Prostate gland (tissue), 2 donors: ENCODE results near the gene TAS1R3. TPM values are rescaled to one million over a fixed set of nuclear protein-coding genes. Genes with fewer than 3 reads are reported as not detected.
"Not testable (repeated sequence)": the region's sequence is repeated elsewhere in the genome, so short reads cannot be mapped to it uniquely, and the experiment has no call there.

Experiments
- DNase-seq: peaks from one replicate; pipeline ENCODE4 v3.0.0-alpha.2; 2019; ENCODE audit warnings: low spot score
- H3K27ac ChIP-seq, 2 donors: fragments of 200-600 bp; sonication (generic); 2 replicates each; pipeline ENCODE4 v1.5.1; 2017 to 2019
- H3K27me3 ChIP-seq: fragments of 200-600 bp; sonication (generic); replicated peaks from 2 replicates; pipeline ENCODE4 v1.5.1; 2019; ENCODE audit not compliant: insufficient read depth
- H3K36me3 ChIP-seq, 2 donors: fragments of 200-600 bp; sonication (generic); 1 replicate in 1 of 2; 2 replicates in 1 of 2; pipeline versions ENCODE4 v1.5.1 to v1.8.1; 2017 to 2019
- H3K4me1 ChIP-seq: fragments of 200-600 bp; sonication (generic); replicated peaks from 2 replicates; pipeline ENCODE4 v1.5.1; 2019
- H3K4me3 ChIP-seq, 2 donors: fragments of 200-600 bp; sonication (generic); 2 replicates each; pipeline ENCODE4 v1.5.1; 2017 to 2019
- H3K9me3 ChIP-seq: fragments of 200-600 bp; sonication (generic); 2 replicates; pipeline ENCODE4 v1.5.1; 2017
- POLR2A ChIP-seq: fragments of 450-650 bp; IDR thresholded peaks from one replicate; pipeline ENCODE4 v1.6.1; 2016; ENCODE audit warnings: antibody characterized with exemption, mild to moderate bottlenecking
- POLR2AphosphoS5 ChIP-seq: sonication (generic); formaldehyde crosslinking; IDR thresholded peaks from one replicate; pipeline ENCODE4 v1.6.1; 2017; ENCODE audit warnings: antibody characterized with exemption
- WGBS: methylation state at CpG from one replicate; pipeline ENCODE4 v1.1.5; 2018; 5-methylcytosine and 5-hydroxymethylcytosine counted together
- intact Hi-C: fragments of 100-400 bp; cut with DNase I; formaldehyde crosslinking; loops from one replicate; pipeline ENCODE4 v1.14.2; 2022
- total RNA-seq, 2 donors: library from RNA; depleted of rRNA; stranded (reverse); fragments of >200 nt; gene quantifications; one replicate each; pipeline ENCODE4 v1.1.0, GENCODE V29; 2016
- TF ChIP-seq, protein P1 (sequence below), 4 experiments: fragments of 200-600 bp in 2 of 4; fragments of 450-650 bp in 2 of 4; sonication (generic) in 2 of 4; IDR thresholded peaks; 1 replicate in 3 of 4; 2 replicates in 1 of 4; pipeline ENCODE4 v1.5.1; 2016 to 2019; ENCODE audit warnings: antibody characterized with exemption in 4 of 4, mild to moderate bottlenecking in 2 of 4, moderate library complexity in 2 of 4

Gene TAS1R3
- total RNA-seq, 2 donors from 2014 or later = 0.80 TPM; not detected in 1

DNA sequence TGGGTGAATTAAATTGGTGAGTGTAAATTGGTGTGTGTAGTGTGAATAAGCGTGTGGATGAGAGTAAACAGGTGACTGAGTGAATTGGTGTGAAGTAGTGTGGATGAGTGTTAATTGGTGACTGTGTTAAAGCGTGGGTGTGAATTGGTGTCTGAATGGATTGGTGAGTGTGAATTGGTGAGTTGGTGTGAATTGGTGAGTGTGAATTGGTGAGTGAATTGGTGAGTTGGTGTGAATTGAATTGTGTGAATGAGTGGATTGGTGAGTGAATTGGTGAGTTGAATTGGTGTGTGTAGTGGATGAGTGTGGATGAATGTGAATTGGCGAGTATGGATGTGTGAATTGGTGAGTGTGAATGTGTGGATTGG, 35.6 kb downstream of the TAS1R3 start:
- intact Hi-C loops = no loop called here
- Histone ChIP-seq H3K27ac (no peak overlapping the region), H3K9me3 (no peaks in the 10 kb centered on the region), H3K4me1 (no peaks in the 10 kb centered on the region), H3K27me3 (no peaks in the 10 kb centered on the region), H3K4me3 (no peak overlapping the region), H3K36me3 (no peaks in the 10 kb centered on the region)
- TF ChIP-seq POLR2AphosphoS5 (no peak), POLR2A (no peak)
- TF ChIP-seq, protein P1, sequence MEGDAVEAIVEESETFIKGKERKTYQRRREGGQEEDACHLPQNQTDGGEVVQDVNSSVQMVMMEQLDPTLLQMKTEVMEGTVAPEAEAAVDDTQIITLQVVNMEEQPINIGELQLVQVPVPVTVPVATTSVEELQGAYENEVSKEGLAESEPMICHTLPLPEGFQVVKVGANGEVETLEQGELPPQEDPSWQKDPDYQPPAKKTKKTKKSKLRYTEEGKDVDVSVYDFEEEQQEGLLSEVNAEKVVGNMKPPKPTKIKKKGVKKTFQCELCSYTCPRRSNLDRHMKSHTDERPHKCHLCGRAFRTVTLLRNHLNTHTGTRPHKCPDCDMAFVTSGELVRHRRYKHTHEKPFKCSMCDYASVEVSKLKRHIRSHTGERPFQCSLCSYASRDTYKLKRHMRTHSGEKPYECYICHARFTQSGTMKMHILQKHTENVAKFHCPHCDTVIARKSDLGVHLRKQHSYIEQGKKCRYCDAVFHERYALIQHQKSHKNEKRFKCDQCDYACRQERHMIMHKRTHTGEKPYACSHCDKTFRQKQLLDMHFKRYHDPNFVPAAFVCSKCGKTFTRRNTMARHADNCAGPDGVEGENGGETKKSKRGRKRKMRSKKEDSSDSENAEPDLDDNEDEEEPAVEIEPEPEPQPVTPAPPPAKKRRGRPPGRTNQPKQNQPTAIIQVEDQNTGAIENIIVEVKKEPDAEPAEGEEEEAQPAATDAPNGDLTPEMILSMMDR (IDR thresholded peaks at IDR 0.05) = no peak
- DNase-seq = no peak
- WGBS = 94% methylated on average over 3 of the region's 3 CpGs

DNA sequence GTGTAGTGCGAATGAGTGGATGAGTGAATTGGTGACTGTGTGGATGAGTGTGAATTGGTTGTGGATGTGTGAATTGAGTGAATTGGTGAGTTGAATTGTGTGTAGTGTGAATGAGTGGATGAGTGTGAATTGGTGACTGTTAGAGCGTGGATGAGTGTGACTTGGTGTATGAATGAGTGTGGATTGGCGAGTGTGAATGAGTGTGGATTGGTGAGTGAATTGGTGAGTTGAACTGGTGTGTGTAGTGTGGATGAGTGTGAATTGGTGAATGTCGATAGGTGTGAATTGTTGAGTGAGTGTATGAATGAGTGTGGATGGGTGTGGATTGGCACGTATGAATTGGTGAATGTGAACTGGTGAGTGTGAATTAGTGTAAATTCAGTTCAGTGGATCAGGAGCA, 36.2 kb downstream of the TAS1R3 start:
- peaks cover 5% of the 10 kb centered on the region for H3K4me1 ChIP-seq
- intact Hi-C loops = no loop called here
- no peak for DNase-seq
- TF ChIP-seq POLR2AphosphoS5 = no peak
- TF ChIP-seq, protein P1 (IDR thresholded peaks at IDR 0.05) = no peak
- TF ChIP-seq POLR2A = no peak
- H3K27me3 ChIP-seq = no peaks in the 10 kb centered on the region
- no peaks in the 10 kb centered on the region for H3K9me3 ChIP-seq
- no peak overlapping the region for H3K4me3 ChIP-seq
- H3K36me3 ChIP-seq = no peaks in the 10 kb centered on the region
- 92% methylated on average over 5 of the region's 5 CpGs for WGBS
- H3K27ac ChIP-seq = no peak overlapping the region

DNA sequence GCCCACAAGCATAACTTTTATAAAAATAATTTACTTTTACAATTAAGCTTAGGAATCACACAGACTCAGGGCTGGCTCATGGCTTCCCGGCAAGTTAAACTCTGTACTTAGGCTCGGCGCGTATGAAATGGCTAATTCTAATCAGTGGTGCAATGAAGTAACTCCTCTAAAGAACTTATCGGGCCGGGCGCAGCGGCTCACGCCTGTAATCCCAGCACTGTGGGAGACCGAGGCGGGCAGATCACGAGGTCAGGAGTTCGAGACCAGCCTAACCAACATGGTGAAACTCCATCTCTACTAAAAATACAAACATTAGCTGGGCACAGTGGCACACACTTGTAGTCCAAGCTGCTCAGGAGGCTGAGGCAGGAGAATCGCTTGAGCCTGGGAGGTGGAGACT, 39.0 kb downstream of the TAS1R3 start:
- WGBS = 95% methylated on average over 14 of the region's 14 CpGs
- H3K27ac ChIP-seq, H3K4me3 ChIP-seq, H3K36me3 ChIP-seq, DNase-seq, H3K27me3 ChIP-seq, H3K9me3 ChIP-seq: not testable (repeated sequence)
- peaks cover 15% of the 10 kb centered on the region for H3K4me1 ChIP-seq
- intact Hi-C loops = loop anchor here (5.0 kb wide), 1 partner anchor 248 kb away; no protein-coding TSS in a partner anchor

DNA sequence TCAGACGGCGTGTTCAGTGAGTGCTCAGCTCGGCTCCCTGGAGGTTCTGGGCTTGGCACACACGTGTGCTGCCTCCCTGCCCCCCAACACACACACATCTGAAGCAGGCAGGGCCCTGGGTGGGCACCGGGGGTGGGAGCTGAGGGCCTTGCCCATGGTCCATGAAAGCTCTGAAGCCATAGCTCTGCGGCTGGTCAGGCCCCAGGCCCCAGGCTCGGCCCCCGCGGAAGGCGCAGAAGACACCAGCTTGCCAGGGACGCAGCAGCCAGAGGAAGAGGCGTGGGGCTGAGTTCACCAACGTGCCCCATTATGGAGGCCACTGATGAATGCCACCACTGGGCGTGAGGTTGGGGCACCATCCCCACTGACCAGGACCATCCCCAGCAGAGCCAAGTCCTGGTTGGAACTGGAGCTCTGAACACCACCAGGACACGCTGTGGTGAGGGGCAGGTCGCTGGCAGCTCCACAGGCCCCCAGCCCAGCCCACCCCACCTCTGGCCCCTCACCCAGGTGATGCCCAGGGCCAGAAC, 39.8 kb downstream of the TAS1R3 start:
- Histone ChIP-seq H3K36me3 (no peaks in the 10 kb centered on the region), H3K27me3 (no peaks in the 10 kb centered on the region), H3K9me3 (no peaks in the 10 kb centered on the region), H3K27ac (no peak overlapping the region), H3K4me3 (no peak overlapping the region), H3K4me1 (peaks cover 16% of the 10 kb centered on the region)
- no peak for TF ChIP-seq POLR2A
- TF ChIP-seq POLR2AphosphoS5 = no peak
- TF ChIP-seq, protein P1 (IDR thresholded peaks at IDR 0.05) = no peak
- DNase-seq = no peak
- WGBS = 86% methylated on average over 16 of the region's 16 CpGs
- intact Hi-C loops = loop anchor here (5.0 kb wide), 1 partner anchor 249 kb away; no protein-coding TSS in a partner anchor

DNA sequence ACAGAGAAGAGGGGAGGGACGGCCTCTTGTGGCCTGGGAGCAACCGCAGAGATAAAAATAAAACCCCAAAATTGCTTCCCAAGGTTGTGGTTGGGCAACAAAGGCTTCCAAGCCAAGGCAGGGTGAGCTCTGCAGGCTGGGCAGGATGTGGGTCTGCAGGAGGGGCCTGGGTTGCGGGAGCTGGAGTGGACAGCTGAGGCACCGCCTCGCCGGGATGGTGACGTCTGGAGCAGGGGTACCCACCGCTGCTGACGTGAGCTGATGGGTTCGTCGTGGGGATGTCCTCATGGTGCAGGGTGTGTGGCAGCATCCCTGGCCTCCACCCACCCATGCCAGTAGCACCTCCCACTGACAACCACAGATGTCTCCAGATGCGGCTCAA, 40.3 kb downstream of the TAS1R3 start:
- intact Hi-C loops = loop anchor here (5.0 kb wide), 1 partner anchor 249 kb away; no protein-coding TSS in a partner anchor
- Histone ChIP-seq H3K36me3 (no peaks in the 10 kb centered on the region), H3K4me3 (no peak overlapping the region), H3K27ac (no peak overlapping the region), H3K4me1 (peaks cover 17% of the 10 kb centered on the region), H3K27me3 (no peaks in the 10 kb centered on the region), H3K9me3 (no peaks in the 10 kb centered on the region)
- no peak for DNase-seq
- WGBS = 78% methylated on average over 9 of the region's 12 CpGs
- TF ChIP-seq POLR2AphosphoS5 = no peak
- TF ChIP-seq, protein P1 (IDR thresholded peaks at IDR 0.05) = no peak
- TF ChIP-seq POLR2A = no peak
